CD4-positive, alpha-beta T cell treated with Interleukin-4 for 1 hour (primary cell): Measurements from ENCODE around the gene LMX1B.

Source experiments
- DNase-seq, 2 donors: peaks; one replicate each; pipeline ENCODE4 v3.0.0-alpha.2; 2020 to 2022

The LMX1B gene

DNA sequence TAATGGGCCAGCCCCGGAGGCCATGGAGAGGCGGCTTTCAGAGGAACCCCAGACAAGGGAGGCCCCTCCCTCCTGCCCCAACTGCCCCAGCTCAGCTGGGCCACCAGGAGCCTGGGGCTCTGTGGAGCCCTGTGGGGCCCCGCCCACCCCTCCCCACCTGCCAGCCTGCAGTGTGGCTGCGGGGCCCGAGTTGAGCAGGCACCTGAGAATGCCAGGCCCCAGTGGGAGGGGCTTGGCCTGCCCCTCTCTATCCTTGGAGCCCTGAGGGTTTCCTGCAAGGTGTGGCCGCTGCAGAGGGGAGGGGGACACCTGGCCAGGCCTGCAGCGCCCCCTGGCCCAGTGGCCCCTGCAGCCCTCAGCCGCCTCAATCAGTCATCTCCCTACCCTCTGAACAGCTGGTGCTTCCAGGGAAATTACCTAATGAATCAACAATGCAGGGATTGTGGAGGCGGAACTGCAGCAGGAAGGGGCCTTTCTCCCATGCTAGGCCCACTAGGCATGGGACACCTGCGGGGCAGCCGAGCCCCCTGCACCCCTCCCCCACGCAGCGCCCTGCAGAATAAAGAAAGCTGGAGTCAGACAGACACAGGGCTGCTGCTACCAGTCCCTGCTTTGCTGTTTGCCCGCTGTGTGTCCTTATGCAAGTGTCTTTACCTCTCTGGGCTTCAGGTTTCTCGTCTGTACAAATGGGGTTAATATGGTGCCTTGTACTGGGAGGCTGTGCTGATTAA, 48.0 kb downstream of the LMX1B start:
- DNase-seq = no peak

- DNase-seq = no peak
Observed at GRCh38 chr9:126663661-126664072, 49.9 kb downstream of the LMX1B start.

- DNase-seq = no peak
Observed at GRCh38 chr9:126664900-126665643, 51.3 kb downstream of the LMX1B start.

DNA sequence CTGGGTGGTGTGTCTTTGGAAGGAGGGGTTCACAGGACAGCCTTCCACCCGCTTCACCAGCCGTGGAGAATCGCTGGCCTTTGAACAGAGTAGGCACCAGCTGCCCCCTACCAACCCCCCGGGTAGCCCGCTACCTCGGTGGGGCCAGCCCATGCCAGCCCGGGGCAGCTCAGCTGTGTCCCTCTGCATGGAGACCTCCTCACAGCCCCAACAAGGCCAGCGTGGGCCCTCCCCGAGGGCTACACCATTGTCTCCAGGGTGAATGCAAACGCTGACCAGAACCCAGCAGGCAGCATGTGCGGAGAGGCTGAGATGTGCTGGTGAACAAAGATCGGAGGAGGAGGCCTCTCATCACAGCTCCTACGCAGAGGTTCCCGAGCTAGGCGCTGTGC, 51.9 kb downstream of the LMX1B start:
- DNase-seq = no peak

DNA sequence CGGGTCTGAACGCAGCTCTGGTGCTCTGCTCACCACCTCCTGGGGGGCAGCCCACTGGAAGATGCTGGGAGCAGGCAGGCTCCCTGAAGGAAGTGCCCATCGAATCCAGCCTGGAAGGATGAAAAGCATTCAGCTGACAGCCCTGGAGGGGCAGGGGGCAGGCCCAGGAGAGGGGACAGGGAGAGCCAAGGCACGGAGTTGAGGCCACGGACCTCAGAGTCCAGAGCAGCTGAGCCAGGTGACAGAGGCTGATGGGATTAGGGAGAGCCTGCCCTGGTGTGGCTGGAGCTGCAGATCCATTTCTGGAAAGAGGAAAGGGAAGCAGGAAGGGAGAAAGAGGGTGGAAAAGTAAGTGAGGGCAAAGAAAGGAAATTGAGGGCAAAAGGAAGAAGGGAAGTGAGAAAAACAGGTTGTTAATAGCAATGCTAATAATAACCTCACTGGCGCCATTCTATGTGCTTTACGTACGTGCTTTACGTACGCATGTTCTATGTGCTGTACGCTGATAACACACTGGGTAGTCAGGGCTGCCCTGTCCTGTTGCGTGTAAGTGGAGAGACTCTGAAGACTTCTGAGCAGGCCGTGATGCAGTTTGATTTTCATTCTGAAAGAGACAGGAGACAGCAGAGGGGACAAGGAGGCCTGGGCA, 52.6 kb downstream of the LMX1B start:
- no peak for DNase-seq

DNA sequence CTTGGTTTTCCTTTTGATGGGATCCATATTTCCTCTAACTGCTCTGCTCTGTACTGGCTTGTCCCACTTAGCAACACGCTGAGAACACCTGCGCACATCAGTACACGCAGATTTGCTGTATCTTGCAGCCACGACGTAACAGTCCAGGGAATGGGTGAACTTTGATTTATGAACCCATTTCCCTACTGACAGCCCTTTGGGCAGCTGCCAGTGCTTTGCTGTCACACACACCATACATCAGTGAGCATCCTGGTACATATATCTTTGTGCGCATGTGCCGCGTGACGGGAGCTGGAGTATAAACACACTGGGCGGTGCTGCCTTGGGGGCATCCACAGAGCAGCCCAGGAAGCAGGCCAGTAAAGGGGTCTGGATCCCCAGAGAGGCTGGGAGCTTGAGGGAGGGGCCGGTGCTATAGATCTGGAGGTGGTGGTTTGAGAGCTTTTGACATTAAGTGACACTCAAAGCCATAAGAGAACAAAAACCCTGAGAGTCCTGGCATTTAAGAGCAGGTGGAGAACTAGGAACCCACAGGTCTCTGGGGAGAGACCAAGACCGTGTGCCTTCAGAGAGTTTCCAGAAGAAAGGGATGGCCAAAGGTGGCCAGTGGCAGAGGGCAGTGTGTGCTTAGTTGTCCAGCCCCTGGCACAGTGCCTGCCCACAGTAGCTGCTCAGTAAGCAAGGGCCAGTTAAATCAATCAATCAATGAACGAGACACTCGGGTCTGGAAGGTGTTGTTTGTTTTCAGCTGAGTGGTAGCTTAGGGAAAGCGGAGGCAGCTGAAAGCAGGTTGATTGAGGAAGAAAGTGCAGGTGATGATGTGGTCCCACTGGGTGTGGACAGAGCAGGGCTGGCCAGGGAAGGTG, 53.7 kb downstream of the LMX1B start:
- DNase-seq = no peak

- no peak for DNase-seq
Observed at GRCh38 chr9:126668058-126668457, 54.3 kb downstream of the LMX1B start.

DNA sequence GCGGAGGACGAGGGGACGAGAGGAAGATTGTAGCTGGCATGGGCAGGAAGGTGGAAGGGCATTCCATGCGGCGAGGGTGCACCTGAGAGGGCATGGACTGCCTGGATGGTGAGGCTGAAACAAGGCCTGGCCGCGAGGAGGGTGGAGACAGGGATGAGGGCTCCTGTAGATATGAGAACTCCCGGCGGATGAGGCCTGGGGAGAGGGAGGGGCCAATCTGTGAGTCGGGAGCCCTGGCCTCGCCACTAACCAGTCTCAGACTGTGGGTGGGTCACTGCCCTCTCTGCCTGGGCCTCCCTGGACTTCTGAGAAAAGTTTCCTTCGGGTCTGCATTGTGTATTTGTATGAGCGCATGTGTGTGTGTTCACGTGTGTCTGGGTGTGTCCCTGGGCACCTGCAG, 55.4 kb downstream of the LMX1B start:
- DNase-seq = no peak

DNA sequence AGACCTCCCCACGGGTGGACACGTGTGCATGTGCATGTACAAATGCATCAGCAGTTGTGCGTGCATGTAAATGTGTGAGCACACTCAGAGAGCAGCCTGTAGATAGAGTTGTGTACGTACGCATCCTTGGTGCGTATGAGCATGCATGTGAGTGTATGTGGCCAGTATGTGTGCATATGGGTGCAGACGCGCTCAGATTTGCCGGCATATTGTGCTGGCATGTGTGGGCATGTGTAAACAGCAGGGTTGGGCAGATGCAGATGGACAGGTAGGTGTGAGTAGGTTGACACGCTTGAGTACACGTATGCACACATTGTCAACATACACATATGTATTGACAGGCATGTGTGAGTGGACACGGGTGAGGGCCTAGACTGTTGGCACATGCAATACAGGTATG, 56.5 kb downstream of the LMX1B start:
- DNase-seq = no peak

DNA sequence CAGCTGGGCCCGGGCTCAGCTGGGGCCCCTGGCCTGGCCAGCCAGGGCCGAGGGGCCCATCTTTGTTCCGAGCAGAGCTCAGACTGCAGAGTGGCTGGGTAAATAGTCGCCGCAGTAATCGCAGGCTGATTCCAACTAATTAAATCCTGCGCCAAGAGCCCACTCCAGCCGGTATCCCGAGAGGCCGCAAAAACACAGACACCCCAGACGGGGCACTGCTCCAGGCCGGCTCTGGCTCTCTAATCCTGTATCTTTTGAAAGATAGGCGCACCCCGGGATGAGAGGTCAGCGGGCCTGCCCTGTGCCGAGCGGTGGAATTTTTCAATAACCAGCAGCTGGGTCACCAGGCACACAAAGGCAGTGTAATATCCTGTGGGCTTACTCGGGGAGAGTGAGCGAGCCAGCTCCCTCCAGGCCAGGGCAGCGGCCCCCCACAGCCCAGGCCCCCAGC, 57.7 kb downstream of the LMX1B start:
- DNase-seq = no peak

- DNase-seq = no peak
Observed at GRCh38 chr9:126671983-126672382, 58.3 kb downstream of the LMX1B start.

GRCh38 chr9:126672634-126673284, 59.0 kb downstream of the LMX1B start:
- DNase-seq = no peak

- DNase-seq = no peak
Observed at GRCh38 chr9:126673689-126674364, 60.1 kb downstream of the LMX1B start.

DNA sequence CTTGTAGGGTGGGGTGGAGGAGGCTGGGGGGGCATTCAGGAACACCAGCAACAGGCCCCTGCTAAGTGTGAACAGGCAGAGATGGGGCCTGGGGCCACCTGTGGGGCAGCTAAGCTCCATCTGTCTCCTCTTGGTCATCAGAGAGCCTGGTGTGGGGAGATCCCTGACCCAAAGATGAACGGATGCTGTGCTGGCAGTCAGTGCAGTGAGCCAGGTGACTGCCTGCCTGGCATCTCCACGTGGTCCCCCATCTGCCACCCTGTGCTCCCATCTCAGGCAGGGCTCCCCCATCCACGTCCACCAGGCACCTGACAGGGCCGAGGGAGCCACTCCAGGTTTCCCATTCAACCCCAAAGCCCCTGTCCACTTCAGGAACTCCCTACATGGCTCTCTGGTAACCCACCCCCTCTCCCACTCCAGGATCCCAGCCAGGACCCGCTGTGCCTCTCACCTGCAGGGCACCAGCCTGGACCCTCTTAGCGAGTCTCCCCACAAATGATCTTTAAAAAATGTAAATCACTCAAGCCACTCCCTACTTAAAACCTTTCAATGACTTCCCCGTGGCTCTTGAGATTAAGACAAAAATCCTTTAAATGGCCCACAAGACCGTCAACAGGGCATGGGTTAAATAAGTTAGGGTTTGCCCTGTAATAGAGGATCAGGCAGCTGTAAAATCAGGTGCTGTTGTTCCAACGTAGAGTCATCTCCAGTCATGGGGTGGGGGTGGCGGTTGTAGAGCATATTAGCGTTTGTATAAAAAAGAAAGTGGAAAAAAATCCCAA, 60.8 kb downstream of the LMX1B start:
- DNase-seq = no peak

DNA sequence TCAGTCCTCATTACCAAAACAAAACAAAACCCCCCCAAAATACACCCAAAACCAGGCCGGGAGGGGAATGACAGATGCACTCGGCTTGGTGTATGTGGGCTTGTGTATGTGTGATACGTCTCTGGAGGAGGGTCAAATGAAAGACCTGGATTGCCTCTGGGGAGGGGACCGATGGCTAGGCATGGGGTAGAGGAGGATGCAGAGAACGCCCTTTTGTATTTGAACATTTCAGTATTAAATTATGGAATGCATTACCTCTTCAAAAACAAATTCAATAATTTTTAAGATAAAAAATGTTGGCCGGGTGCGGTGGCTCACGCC, 61.4 kb downstream of the LMX1B start:
- DNase-seq = no peak

DNA sequence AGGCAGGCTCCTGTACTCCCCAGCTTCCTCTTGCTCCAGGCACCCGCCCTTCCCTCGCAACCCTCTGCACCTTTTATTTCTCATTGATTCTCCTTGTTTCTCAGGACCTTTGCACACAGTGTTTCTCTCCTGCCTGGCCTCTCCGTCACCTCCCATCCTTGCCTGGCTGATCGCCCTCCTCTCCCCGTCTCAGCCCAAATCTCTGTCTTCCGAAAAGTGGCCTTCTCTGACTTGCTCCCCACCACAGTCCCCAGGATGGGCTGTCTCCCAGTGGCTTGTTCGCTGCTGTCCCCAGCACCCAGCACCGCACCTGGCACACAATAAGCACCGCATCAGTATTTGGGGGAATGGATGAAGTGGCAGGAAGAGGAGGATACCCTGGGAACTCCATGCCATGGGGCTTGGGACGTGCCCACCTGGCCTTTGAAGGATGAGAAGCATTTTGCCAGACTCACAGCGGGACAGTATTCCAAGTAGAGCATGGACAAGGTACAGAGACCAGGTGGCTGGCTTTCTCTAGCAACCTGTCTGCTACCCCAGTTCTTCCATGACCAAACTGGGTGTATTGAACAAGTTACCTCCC, 62.5 kb downstream of the LMX1B start:
- no peak for DNase-seq

DNA sequence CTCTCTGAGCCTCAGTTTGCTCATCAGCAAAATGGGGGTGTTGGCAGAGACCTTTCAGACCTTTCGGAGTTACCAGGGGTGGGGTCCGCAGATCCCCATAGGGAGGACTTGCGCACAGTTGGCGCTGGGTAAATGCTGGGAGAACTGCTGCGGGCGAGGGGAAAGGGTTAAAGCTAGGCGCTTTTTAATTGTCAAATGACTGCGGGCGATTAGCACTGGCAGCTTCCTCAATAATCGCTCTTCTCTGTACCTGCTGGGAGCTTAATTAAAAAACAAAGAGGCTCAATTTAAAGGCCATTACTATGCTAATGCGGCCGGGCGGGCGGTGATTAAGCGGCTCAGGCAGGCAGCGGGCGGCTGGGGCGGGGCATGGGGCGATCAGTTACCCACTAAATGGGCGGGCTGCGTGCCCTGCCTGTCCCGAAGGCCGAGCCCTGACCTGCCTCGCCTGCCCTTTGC, 63.0 kb downstream of the LMX1B start:
- no peak for DNase-seq

GRCh38 chr9:126677188-126678084, 63.7 kb downstream of the LMX1B start:
- DNase-seq = no peak

DNA sequence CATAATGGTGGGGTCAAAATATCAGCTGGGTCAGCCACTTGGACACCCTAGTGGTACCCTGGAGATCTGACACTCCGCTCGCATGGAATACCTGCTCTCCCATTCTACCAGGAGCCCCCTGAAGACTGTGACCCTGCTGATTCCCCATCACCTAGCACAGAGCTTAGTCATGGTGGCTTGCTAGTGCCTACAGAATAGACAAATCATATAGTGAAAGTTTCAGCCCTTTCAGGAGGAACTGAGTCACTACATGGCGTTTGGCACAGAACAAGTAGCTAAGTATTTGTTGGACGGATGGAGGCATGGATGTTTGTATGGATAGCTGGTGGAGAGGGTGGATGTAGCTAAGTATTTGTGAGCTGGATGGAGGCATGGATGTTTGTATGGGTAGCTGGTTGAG, 65.3 kb downstream of the LMX1B start:
- DNase-seq = no peak

DNA sequence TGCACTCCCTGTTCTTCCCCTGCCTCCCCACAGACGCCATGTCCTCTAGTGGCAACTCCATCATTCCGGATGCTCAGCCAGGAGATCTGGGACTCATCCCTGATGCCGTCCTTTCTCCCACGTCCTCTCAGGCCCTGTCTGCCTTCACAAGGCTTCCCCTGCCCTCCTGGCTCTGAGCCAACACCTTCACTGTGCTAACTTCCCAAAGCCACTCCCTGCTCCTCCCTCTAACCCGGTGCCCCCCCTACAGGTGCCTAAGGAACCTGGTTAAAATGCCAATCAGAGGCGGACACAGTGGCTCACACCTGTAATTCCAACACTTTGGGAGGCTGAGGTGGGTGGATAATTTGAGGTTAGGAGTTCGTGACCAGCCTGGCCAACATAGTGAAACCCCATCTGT, 67.6 kb downstream of the LMX1B start:
- no peak for DNase-seq
